Measurements from ENCODE around the gene EVX2.

The EVX2 gene

GRCh38 chr2:176121190-176122051 is 37.7 kb upstream of the EVX2 start:
- Histone ChIP-seq H3K9me3 (ENCODE audit: control insufficient read depth, insufficient read depth, low read length) (no peaks in the 10 kb centered on the region), H3K4me1 (ENCODE audit: control insufficient read depth, insufficient read depth, low read length) (peaks cover 7% of the 10 kb centered on the region; the same call in 1 of the 2 replicates), H3K36me3 (ENCODE audit: control insufficient read depth, insufficient read depth, low read length) (no peaks in the 10 kb centered on the region), H3K4me3 (ENCODE audit: low read length) (no peak overlapping the region), H3K27me3 (ENCODE audit: control insufficient read depth, insufficient read depth, low read length) (peaks cover 97% of the 10 kb centered on the region), H3K27ac (ENCODE audit: low read length) (no peak overlapping the region)
- no peak for DNase-seq (ENCODE audit: low read depth, low spot score)
- WGBS (ENCODE audit: insufficient coverage, insufficient read length): no CpG with 5 or more reads among the region's 53 CpGs

DNA sequence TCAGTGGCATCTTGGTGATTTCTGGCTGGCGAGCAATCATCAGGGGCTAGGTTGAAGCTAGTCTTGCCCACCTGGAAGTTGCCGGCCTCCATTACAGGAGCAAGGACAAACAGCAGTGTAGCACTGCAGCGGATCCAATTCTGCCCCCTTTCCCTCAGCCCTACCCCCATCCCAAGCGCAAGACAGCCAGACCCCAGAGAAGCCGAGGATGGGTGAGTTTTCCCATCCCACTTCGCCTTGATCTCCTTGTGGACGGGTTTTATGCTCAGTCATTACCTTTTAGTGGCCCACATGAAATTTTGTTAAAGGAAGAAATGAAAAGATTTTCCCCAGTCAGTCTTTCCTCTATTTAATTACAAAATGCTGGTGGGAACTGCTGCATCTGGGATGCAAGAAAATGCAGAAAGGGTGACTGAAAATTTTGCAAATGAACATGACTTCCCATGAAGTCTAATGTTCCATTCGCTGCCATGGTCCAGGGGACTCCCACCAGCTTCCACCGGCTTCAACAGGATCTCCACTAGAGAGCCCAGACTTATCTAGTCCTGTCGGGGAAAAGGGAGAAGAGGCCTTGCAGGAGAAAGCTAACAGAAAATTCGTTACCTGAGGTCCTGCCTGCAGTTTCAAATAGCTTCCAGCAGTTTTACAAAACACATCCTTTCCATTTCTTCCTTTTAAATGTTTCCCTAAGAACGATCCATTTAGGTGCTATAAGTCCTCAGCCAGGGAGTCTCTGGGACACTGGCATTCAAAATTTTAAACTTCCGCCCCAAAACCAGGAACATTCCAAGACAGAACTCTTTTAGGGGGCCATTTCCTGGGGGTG is 36.8 kb upstream of the EVX2 start:
- no peak overlapping the region for H3K4me3 ChIP-seq (ENCODE audit: low read length)
- H3K36me3 ChIP-seq (ENCODE audit: control insufficient read depth, insufficient read depth, low read length): no peaks in the 10 kb centered on the region
- H3K9me3 ChIP-seq (ENCODE audit: control insufficient read depth, insufficient read depth, low read length): no peaks in the 10 kb centered on the region
- WGBS (ENCODE audit: insufficient coverage, insufficient read length): no CpG with 5 or more reads among the region's 13 CpGs
- H3K27me3 ChIP-seq (ENCODE audit: control insufficient read depth, insufficient read depth, low read length): peaks cover 97% of the 10 kb centered on the region
- peaks cover 7% of the 10 kb centered on the region; the same call in 1 of the 2 replicates for H3K4me1 ChIP-seq (ENCODE audit: control insufficient read depth, insufficient read depth, low read length)
- DNase-seq (ENCODE audit: low read depth, low spot score): no peak
- H3K27ac ChIP-seq (ENCODE audit: low read length): no peak overlapping the region

DNA sequence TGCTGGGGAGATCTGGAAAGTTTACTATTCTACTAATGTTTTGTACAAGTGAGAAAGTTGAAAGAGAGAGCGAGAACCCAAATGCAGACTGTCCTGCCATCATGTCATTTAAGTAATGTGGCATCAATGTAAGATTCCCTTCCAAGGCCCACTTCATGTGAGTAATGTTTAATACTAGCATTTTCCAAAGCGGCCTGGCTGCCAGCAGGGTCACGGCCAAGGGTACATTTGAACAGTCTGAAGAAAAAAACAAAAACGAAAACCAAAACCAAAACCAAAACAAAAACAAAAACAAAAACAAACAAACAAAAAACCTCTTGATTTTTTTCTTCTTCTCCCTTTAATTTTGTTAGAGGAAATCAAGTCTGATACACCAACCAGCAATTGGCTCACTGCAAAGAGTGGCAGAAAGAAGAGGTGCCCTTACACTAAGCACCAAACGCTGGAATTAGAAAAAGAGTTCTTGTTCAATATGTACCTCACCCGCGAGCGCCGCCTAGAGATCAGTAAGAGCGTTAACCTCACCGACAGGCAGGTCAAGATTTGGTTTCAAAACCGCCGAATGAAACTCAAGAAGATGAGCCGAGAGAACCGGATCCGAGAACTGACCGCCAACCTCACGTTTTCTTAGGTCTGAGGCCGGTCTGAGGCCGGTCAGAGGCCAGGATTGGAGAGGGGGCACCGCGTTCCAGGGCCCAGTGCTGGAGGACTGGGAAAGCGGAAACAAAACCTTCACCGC is 35.0 kb upstream of the EVX2 start:
- peaks cover 96% of the 10 kb centered on the region for H3K27me3 ChIP-seq (ENCODE audit: control insufficient read depth, insufficient read depth, low read length)
- no peak overlapping the region for H3K27ac ChIP-seq (ENCODE audit: low read length)
- WGBS (ENCODE audit: insufficient coverage, insufficient read length): 100% methylated on average over 1 of the region's 24 CpGs
- no peaks in the 10 kb centered on the region for H3K36me3 ChIP-seq (ENCODE audit: control insufficient read depth, insufficient read depth, low read length)
- DNase-seq (ENCODE audit: low read depth, low spot score): no peak
- H3K9me3 ChIP-seq (ENCODE audit: control insufficient read depth, insufficient read depth, low read length): no peaks in the 10 kb centered on the region
- H3K4me3 ChIP-seq (ENCODE audit: low read length): no peak overlapping the region
- peaks cover 7% of the 10 kb centered on the region; the same call in 1 of the 2 replicates for H3K4me1 ChIP-seq (ENCODE audit: control insufficient read depth, insufficient read depth, low read length)

GRCh38 chr2:176117823-176118371 is 34.1 kb upstream of the EVX2 start:
- H3K27me3 ChIP-seq (ENCODE audit: control insufficient read depth, insufficient read depth, low read length): peaks cover 96% of the 10 kb centered on the region
- H3K9me3 ChIP-seq (ENCODE audit: control insufficient read depth, insufficient read depth, low read length): no peaks in the 10 kb centered on the region
- H3K4me3 ChIP-seq (ENCODE audit: low read length): no peak overlapping the region
- H3K36me3 ChIP-seq (ENCODE audit: control insufficient read depth, insufficient read depth, low read length): no peaks in the 10 kb centered on the region
- H3K4me1 ChIP-seq (ENCODE audit: control insufficient read depth, insufficient read depth, low read length): peaks cover 4% of the 10 kb centered on the region; the same call in 1 of the 2 replicates
- no CpG with 5 or more reads among the region's 11 CpGs for WGBS (ENCODE audit: insufficient coverage, insufficient read length)
- no peak overlapping the region for H3K27ac ChIP-seq (ENCODE audit: low read length)
- no peak for DNase-seq (ENCODE audit: low read depth, low spot score)

GRCh38 chr2:176117162-176117822 is 33.5 kb upstream of the EVX2 start:
- no peaks in the 10 kb centered on the region for H3K9me3 ChIP-seq (ENCODE audit: control insufficient read depth, insufficient read depth, low read length)
- H3K36me3 ChIP-seq (ENCODE audit: control insufficient read depth, insufficient read depth, low read length): no peaks in the 10 kb centered on the region
- H3K27ac ChIP-seq (ENCODE audit: low read length): no peak overlapping the region
- no CpG with 5 or more reads among the region's 40 CpGs for WGBS (ENCODE audit: insufficient coverage, insufficient read length)
- H3K4me3 ChIP-seq (ENCODE audit: low read length): no peak overlapping the region
- DNase-seq (ENCODE audit: low read depth, low spot score): no peak
- H3K27me3 ChIP-seq (ENCODE audit: control insufficient read depth, insufficient read depth, low read length): peaks cover 96% of the 10 kb centered on the region
- H3K4me1 ChIP-seq (ENCODE audit: control insufficient read depth, insufficient read depth, low read length): 0 out of 2 replicates have a peak, but pooled peaks cover under 1% of the 10 kb centered on the region

GRCh38 chr2:176115883-176116813 is 32.4 kb upstream of the EVX2 start, which contains the start of gene HOXD10:
HOXD10 (plus strand) TSS chr2:176116778; CDS start chr2:176116834, 56 bp downstream.
- Histone ChIP-seq H3K4me3 (ENCODE audit: low read length) (no peak within 1 kb of the TSS), H3K27ac (ENCODE audit: low read length) (no peak within 1 kb of the TSS), H3K9me3 (ENCODE audit: control insufficient read depth, insufficient read depth, low read length) (no peaks in the 10 kb centered on the region), H3K36me3 (ENCODE audit: control insufficient read depth, insufficient read depth, low read length) (no peaks in the 10 kb centered on the region), H3K27me3 (ENCODE audit: control insufficient read depth, insufficient read depth, low read length) (peaks cover 95% of the 10 kb centered on the region), H3K4me1 (ENCODE audit: control insufficient read depth, insufficient read depth, low read length) (no peaks in the 10 kb centered on the region)
- WGBS (ENCODE audit: insufficient coverage, insufficient read length): no CpG with 5 or more reads among the region's 66 CpGs
- no peak for DNase-seq (ENCODE audit: low read depth, low spot score)

- Histone ChIP-seq H3K36me3 (ENCODE audit: control insufficient read depth, insufficient read depth, low read length) (no peaks in the 10 kb centered on the region), H3K4me1 (ENCODE audit: control insufficient read depth, insufficient read depth, low read length) (no peaks in the 10 kb centered on the region), H3K9me3 (ENCODE audit: control insufficient read depth, insufficient read depth, low read length) (no peaks in the 10 kb centered on the region), H3K27me3 (ENCODE audit: control insufficient read depth, insufficient read depth, low read length) (peaks cover 94% of the 10 kb centered on the region), H3K4me3 (ENCODE audit: low read length) (no peak overlapping the region), H3K27ac (ENCODE audit: low read length) (no peak overlapping the region)
- no CpG with 5 or more reads among the region's 16 CpGs for WGBS (ENCODE audit: insufficient coverage, insufficient read length)
- no peak for DNase-seq (ENCODE audit: low read depth, low spot score)
Measured at GRCh38 chr2:176114930-176115625, 31.3 kb upstream of the EVX2 start.

DNA sequence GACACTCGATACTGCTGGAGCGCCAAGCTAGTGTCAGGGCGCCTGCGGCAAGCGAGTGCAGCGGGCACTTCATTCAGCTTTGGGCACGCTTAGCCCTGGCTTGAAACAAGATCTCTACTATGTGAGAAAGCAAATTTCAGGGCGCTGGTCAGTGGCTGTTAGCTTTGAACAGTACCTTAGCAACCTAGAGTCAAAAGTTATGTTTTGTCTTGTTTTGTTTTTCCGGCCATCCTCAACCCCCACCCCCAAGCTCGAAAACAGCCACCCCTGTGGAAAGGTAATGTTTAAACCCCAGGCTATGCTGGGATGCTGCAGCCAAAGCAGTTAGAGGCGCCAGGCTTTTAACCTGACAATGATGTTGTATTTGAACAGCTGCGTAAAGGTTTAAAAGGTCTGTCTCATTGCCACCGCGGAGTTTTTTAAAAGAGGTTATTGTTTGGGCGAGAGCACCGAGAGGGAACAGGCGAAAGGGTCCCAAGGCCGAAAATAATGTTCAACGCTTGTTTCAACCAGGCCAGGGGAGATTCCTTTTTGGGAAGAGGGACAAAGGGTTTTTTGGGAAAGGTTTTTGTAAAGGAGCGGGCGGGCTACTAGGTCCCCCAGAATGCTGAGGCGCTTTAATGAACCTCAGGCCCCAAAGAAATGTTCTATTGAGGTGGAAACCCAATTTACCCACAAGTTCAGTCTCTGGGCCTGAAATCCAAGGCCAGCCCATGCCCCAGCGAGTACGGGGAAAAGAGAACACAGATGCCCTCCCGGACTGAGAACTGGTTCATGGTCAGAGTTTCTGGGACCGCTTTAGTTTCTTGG is 30.6 kb upstream of the EVX2 start:
- Histone ChIP-seq H3K27me3 (ENCODE audit: control insufficient read depth, insufficient read depth, low read length) (peaks cover 95% of the 10 kb centered on the region), H3K4me3 (ENCODE audit: low read length) (no peak overlapping the region), H3K4me1 (ENCODE audit: control insufficient read depth, insufficient read depth, low read length) (no peaks in the 10 kb centered on the region), H3K9me3 (ENCODE audit: control insufficient read depth, insufficient read depth, low read length) (no peaks in the 10 kb centered on the region), H3K36me3 (ENCODE audit: control insufficient read depth, insufficient read depth, low read length) (no peaks in the 10 kb centered on the region), H3K27ac (ENCODE audit: low read length) (no peak overlapping the region)
- WGBS (ENCODE audit: insufficient coverage, insufficient read length): no CpG with 5 or more reads among the region's 26 CpGs
- no peak for DNase-seq (ENCODE audit: low read depth, low spot score)

Measured in iPS DF 6.9 (cell line).